Brain microvascular endothelial cell (primary cell): ENCODE data around the gene ANXA5.
A peak's percentile ranks its signal among the peaks of the same experiment; 100 is the strongest.
"Not testable (repeated sequence)": the region's sequence is repeated elsewhere in the genome, so short reads cannot be mapped to it uniquely, and the experiment has no call there.

Experiments
- DNase-seq: peaks from one replicate; pipeline ENCODE4 v3.0.0-alpha.2; 2020
- H3K27ac ChIP-seq: fragments of 250-450 bp; sonication (Bioruptor Pico); 2 replicates; pipeline ENCODE4 v1.5.1; 2020; ENCODE audit warnings: mild to moderate bottlenecking, moderate library complexity
- H3K27me3 ChIP-seq: fragments of 250-450 bp; sonication (Bioruptor Pico); replicated peaks from 2 replicates; pipeline ENCODE4 v1.5.1; 2020; ENCODE audit warnings: mild to moderate bottlenecking
- H3K36me3 ChIP-seq: fragments of 250-450 bp; sonication (Bioruptor Pico); replicated peaks from 2 replicates; pipeline ENCODE4 v1.5.1; 2020; ENCODE audit warnings: mild to moderate bottlenecking
- H3K4me3 ChIP-seq: 2 replicates; pipeline ENCODE4 v1.5.1; 2011; ENCODE audit warnings: low read depth, mild to moderate bottlenecking, control low read depth, low read length, moderate library complexity
- in situ Hi-C: cut with HindIII; loops from 2 replicates; pipeline ENCODE4 v1.10.0; 2017; ENCODE audit warnings: low sequenced_read_pairs, low pct_ligation_motif_present
- TF ChIP-seq, protein P1 (sequence below): IDR thresholded peaks from 2 replicates; pipeline ENCODE4 v1.5.1; 2011; ENCODE audit warnings: low read depth, mild to moderate bottlenecking, moderate library complexity, low read length, control low read depth, inconsistent platforms; ENCODE audit errors: missing control alignments

Gene ANXA5

DNA sequence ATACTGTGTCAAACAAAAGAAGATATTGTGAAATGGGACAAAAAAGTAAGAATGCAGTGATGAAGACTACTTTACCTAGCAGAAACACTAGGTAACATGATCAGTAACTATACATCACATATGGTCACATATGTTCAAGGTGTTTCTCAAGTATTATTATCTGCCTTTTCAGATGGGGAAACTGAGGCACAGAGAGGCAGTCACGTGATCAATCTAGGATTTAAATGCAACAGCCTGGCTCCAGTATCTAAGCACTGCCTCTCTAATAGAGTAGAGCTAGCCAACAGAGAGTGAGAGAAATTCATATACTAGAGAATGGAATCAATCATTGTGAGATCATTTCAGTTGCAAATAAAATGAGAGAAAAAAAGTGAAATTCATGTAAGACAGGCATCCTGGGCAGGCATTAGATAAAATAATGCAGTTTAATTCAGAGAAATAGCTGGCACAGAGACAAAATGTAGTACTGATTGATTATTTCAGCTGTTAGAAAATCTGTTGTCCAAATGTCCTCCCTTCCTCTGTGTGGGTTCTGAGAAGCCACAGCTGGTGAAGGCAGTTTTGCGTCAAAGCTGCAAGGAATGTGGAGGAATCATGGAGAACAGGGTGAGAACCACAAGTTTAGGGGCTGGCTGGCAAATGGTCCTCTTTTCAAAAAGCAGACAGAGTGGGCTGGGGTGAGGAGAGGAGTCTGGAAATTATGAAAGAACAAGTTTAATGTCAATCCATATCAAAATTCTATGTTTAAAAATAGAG, 42.2 kb upstream of the ANXA5 start:
- no peaks in the 10 kb centered on the region for H3K36me3 ChIP-seq
- no peak overlapping the region for H3K27ac ChIP-seq
- in situ Hi-C loops = no loop called here
- no peak for DNase-seq
- H3K4me3 ChIP-seq = no peak overlapping the region
- no peaks in the 10 kb centered on the region for H3K27me3 ChIP-seq
- TF ChIP-seq, protein P1, sequence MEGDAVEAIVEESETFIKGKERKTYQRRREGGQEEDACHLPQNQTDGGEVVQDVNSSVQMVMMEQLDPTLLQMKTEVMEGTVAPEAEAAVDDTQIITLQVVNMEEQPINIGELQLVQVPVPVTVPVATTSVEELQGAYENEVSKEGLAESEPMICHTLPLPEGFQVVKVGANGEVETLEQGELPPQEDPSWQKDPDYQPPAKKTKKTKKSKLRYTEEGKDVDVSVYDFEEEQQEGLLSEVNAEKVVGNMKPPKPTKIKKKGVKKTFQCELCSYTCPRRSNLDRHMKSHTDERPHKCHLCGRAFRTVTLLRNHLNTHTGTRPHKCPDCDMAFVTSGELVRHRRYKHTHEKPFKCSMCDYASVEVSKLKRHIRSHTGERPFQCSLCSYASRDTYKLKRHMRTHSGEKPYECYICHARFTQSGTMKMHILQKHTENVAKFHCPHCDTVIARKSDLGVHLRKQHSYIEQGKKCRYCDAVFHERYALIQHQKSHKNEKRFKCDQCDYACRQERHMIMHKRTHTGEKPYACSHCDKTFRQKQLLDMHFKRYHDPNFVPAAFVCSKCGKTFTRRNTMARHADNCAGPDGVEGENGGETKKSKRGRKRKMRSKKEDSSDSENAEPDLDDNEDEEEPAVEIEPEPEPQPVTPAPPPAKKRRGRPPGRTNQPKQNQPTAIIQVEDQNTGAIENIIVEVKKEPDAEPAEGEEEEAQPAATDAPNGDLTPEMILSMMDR = no peak

DNA sequence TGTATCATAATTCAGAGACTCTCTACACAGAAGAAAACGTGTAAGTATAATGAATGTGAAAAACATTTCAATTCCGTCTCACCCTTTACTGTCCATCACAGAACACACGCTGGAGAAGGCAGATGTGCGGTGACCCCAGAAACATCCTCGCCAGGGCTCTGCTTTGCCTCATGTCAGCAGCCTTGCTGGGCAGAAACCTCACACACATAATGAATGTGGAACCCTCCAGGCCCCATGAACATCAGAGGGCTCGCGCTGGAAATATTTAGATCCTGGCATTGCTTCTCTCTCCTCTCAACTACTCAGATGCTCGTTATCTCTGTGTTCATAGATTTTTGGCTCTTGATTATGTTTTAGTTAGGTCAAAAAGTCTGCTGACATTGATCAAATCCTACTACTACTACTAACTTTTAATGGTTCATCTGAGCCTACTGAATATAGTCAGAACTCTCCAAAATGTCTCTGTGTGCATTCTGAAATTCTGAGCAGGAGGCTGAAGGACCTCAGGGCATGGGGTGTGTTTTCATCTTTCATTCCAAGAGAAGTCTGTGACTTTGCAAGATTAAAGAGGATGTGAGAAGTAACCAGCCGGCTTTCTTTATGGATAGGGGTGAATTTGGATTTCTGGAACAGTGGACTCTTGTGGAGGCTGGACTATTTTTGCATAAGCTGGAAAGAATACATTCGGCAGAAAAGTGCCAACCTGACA, 41.2 kb upstream of the ANXA5 start:
- Histone ChIP-seq H3K36me3 (no peaks in the 10 kb centered on the region), H3K4me3 (no peak overlapping the region), H3K27me3 (no peaks in the 10 kb centered on the region), H3K27ac (no peak overlapping the region)
- in situ Hi-C loops = no loop called here
- no peak for DNase-seq
- TF ChIP-seq, protein P1 = no peak

DNA sequence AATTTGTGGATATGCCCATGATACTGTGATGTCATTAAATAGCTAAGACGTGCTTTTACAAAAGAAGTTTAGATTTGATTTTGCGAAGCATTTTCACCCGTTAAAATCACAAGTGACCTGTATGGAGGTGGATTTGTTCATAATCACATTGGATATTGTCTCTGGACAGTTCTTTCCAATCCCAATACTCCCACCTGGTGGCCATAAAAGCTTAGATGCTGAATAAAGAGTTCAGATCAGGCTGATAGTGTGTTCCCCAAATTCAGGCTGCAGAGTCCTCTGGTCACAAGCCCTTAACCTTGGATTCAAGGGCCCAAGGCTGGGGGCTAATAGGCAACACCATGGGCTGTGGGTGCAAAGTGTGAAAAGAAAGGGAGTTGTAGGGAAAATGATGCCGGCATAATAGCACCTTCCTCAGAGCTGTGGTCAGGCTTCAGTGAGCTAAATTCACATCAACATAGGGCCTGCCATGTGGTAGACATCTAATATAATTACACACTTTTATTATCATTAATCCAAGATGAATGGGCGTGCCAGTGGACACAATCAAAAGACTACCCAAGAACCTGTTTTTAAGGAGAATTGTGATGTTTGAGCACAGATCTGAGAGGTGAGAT, 40.1 kb upstream of the ANXA5 start:
- TF ChIP-seq, protein P1 = peak; percentile 66
- in situ Hi-C loops = no loop called here
- Histone ChIP-seq H3K27me3 (no peaks in the 10 kb centered on the region), H3K27ac (no peak overlapping the region), H3K36me3 (no peaks in the 10 kb centered on the region), H3K4me3 (no peak overlapping the region)
- DNase-seq = peak; percentile 64

DNA sequence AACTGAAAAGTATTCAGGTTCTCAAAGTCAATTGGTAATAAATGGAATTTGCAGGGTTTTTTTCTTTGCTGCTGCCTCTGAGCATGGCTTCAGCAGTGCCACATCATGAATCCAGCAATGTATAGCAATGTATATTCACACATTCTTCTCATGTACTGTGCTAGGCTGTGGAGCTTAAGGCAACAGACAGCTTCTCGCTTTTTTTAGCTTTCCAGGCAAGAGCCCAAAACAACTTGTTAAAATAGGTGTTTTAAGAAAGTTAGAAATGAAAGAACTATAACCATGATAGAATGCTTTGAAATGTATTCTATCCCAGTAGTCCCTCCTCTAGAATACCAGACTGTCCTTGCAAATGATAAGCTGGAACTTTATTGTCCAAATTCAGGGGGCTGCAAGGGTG, 37.8 kb upstream of the ANXA5 start:
- Histone ChIP-seq H3K27ac (no peak overlapping the region), H3K36me3 (no peaks in the 10 kb centered on the region), H3K4me3 (no peak overlapping the region), H3K27me3 (no peaks in the 10 kb centered on the region)
- DNase-seq = no peak
- TF ChIP-seq, protein P1 = no peak
- in situ Hi-C loops = no loop called here

DNA sequence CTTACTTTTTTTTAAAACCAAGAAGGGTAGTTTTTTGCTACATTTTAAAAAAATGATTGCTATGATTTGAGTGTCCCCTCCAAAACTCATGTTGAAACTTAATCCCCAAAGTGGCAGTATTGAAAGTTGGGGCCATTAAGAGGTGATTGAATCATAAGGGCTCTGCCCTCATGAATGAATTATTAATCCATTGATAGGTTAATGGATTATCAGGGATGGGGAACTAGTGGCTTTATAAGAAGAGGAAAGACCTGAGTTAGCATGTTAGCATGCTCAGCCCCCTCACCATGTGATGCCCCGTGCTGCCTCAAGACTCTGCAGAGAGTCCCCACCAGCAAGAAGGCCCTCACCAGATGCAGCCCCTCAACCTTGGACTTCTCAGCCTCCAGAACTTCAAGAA, 37.2 kb upstream of the ANXA5 start:
- Histone ChIP-seq H3K27me3 (no peaks in the 10 kb centered on the region), H3K4me3 (no peak overlapping the region), H3K36me3 (no peaks in the 10 kb centered on the region), H3K27ac (no peak overlapping the region)
- no peak for DNase-seq
- TF ChIP-seq, protein P1 = no peak
- in situ Hi-C loops = no loop called here

DNA sequence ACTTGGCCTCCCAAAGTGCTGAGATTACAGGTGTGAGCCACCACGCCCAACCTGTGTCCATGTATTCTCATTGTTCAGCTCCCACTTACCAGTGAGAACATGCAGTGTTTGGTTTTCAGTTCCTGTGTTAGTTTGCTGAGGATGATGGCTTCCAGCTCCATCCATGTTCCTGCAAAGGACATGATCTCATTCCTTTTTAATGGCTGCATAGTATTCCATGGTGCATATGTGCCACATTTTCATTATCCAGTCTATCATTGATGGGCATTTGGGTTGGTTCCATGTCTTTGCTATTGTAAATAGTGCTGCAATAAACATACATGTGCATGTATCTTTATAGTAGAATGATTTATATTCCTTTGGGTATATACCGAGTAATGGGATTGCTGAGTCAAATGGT, 33.0 kb upstream of the ANXA5 start:
- H3K36me3 ChIP-seq, in situ Hi-C loops, H3K27ac ChIP-seq, H3K27me3 ChIP-seq, H3K4me3 ChIP-seq, DNase-seq: not testable (repeated sequence)
